GM12878 (cell line): ENCODE measurements around the gene SHOC2. TPM values are rescaled to one million over a fixed set of nuclear protein-coding genes. Genes with fewer than 3 reads are reported as not detected.
A peak's percentile ranks its signal among the peaks of the same experiment; 100 is the strongest.

Source experiments
- ATAC-seq: fragments of 200-7000 bp; cut with Tn5 transposase; 3 replicates; pipeline ENCODE4 v1.9.1; 2020; ENCODE audit warnings: mild to moderate bottlenecking, moderate library complexity
- BruUV-seq: library from RNA; stranded (reverse); fragments of 400-500 nt; replicated peaks from 2 replicates; lab custom pipeline; 2021; lab: Mats Ljungman, UMichigan
- CTCF ChIA-PET: fragments of 300-600 bp; sonication (Branson Sonifier 250); formaldehyde crosslinking; extraction: SDS; loops from one replicate; lab custom pipeline; 2021; ENCODE audit warnings: inconsistent platforms; lab: Yijun Ruan, JAX
- POLR2A ChIA-PET: fragments of 350-600 bp; formaldehyde crosslinking; extraction: SDS; loops from one replicate; lab custom pipeline; 2021; ENCODE audit warnings: inconsistent platforms; lab: Charles Lee
- RAD21 ChIA-PET: fragments of 300-600 bp; sonication (Branson Sonifier 250); formaldehyde crosslinking; loops from one replicate; lab custom pipeline; 2023; ENCODE audit warnings: antibody characterized with exemption; ENCODE audit not compliant: unreplicated experiment; lab: Charles Lee
- SMC1A ChIA-PET: fragments of 300-600 bp; sonication (Branson Sonifier 250); formaldehyde crosslinking; loops from one replicate; lab custom pipeline; 2023; ENCODE audit not compliant: unreplicated experiment, uncharacterized antibody; lab: Charles Lee
- DNase-seq: peaks from one replicate; pipeline ENCODE4 v3.0.0-alpha.2; 2011; ENCODE audit warnings: low read depth, low spot score
- FAIRE-seq: peaks from 3 replicates; lab custom pipeline; 2011; peaks lifted over from hg19 to GRCh38; lab: Jason Lieb, UNC
- H2AFZ ChIP-seq: 2 replicates; pipeline ENCODE4 v1.6.0; 2011; ENCODE audit warnings: low read depth, low read length, control low read depth; ENCODE audit not compliant: control insufficient read depth
- H3K27ac ChIP-seq: 2 replicates; pipeline ENCODE4 v1.5.1; 2011; ENCODE audit warnings: control low read depth; ENCODE audit not compliant: control insufficient read depth, insufficient read depth
- H3K27me3 ChIP-seq, 2 experiments: replicated peaks in 1 of 2; 2 replicates each; pipeline versions ENCODE4 v1.6.0 to v1.6.1; 2011; ENCODE audit warnings: low read length in 1 of 2; ENCODE audit not compliant: control insufficient read depth in 2 of 2, insufficient read depth in 2 of 2
- H3K36me3 ChIP-seq, 2 experiments: 2 replicates each; pipeline ENCODE4 v1.5.1; 2011; ENCODE audit warnings: low read length in 1 of 2; ENCODE audit not compliant: control insufficient read depth in 2 of 2, insufficient read depth in 2 of 2
- H3K4me1 ChIP-seq: 2 replicates; pipeline ENCODE4 v1.6.1; 2011; ENCODE audit warnings: mild to moderate bottlenecking, low read length, moderate library complexity, mixed read lengths; ENCODE audit not compliant: control insufficient read depth, insufficient read depth
- H3K4me2 ChIP-seq: 2 replicates; pipeline ENCODE4 v1.6.0; 2011; ENCODE audit warnings: control low read depth; ENCODE audit not compliant: control insufficient read depth, insufficient read depth
- H3K4me3 ChIP-seq: fragments of 200-600 bp; sonication (generic); 2 replicates; pipeline ENCODE4 v1.5.1; 2016
- H3K79me2 ChIP-seq: 2 replicates; pipeline ENCODE4 v1.6.0; 2011; ENCODE audit warnings: low read length; ENCODE audit not compliant: control insufficient read depth, insufficient read depth
- H3K9ac ChIP-seq: 2 replicates; pipeline ENCODE4 v1.8.0; 2011; ENCODE audit warnings: low read length, control low read depth, mixed read lengths; ENCODE audit not compliant: control insufficient read depth, insufficient read depth
- H3K9me3 ChIP-seq: replicated peaks from 3 replicates; pipeline ENCODE4 v1.5.1; 2011; ENCODE audit warnings: mild to moderate bottlenecking, low read length; ENCODE audit not compliant: control insufficient read depth, insufficient read depth
- H4K20me1 ChIP-seq: 2 replicates; pipeline ENCODE4 v1.6.0; 2011; ENCODE audit not compliant: control insufficient read depth, insufficient read depth
- CHD2 ChIP-seq: IDR thresholded peaks from 2 replicates; pipeline ENCODE4 v1.6.1; 2011; ENCODE audit warnings: low read depth, low read length, improper control_type of control experiment, borderline replicate concordance
- GABPA ChIP-seq: IDR thresholded peaks from 2 replicates; pipeline ENCODE4 v1.6.1; 2014; ENCODE audit warnings: antibody characterized with exemption, low read depth, mild to moderate bottlenecking, inconsistent platforms
- LARP7 ChIP-seq: fragments of 450-650 bp; IDR thresholded peaks from 2 replicates; pipeline ENCODE4 v1.6.1; 2017; ENCODE audit warnings: mild to moderate bottlenecking
- SP1 ChIP-seq: IDR thresholded peaks from one replicate; pipeline ENCODE4 v1.6.1; 2011; ENCODE audit warnings: low read depth, low read length
- TCF3 ChIP-seq: IDR thresholded peaks from 2 replicates; pipeline ENCODE4 v1.6.1; 2012; ENCODE audit warnings: low read depth, mild to moderate bottlenecking, low read length, borderline replicate concordance; ENCODE audit not compliant: insufficient read depth
- in situ Hi-C: fragments of 300-500 bp; cut with MboI; formaldehyde crosslinking; loops from 9 replicates; pipeline ENCODE4 v1.14.3; 2018; ENCODE audit warnings: mixed read lengths
- intact Hi-C: fragments of 100-400 bp; cut with micrococcal nuclease; formaldehyde crosslinking; loops from one replicate; pipeline ENCODE4 v1.14.2; 2022; ENCODE audit not compliant: unreplicated experiment
- polyA plus RNA-seq, 11 experiments: library from polyadenylated mRNA; depleted of rRNA in 4 of 11; unstranded in 6 of 11; stranded (reverse) in 5 of 11; fragments of >200 nt; fragmentation: Nextera tagmentation in 4 of 11; fragmentation: Illumina TruSeq in 1 of 11; extraction: Ambion mirVana in 4 of 11; extraction: Trizol in 1 of 11; gene quantifications; 1 replicate in 1 of 11; 2 replicates in 10 of 11; pipeline versions ENCODE4 v1.2.1 to v1.2.3, GENCODE V29; 2011 to 2016; ENCODE audit warnings: inconsistent platforms in 2 of 11, missing spikeins in 2 of 11, low read depth in 1 of 11
- total RNA-seq, 4 experiments: library from RNA; depleted of rRNA in 3 of 4; stranded (reverse); fragments of >200 nt in 3 of 4; fragmentation: Illumina TruSeq in 1 of 4; extraction: Trizol in 1 of 4; gene quantifications; 2 replicates each; pipeline versions ENCODE4 v1.2.1 to v1.2.3, GENCODE V29; 2013 to 2021
- TF ChIP-seq, protein P1 (sequence below): fragments of 450-650 bp; IDR thresholded peaks from 2 replicates; pipeline ENCODE4 v1.6.1; 2017; ENCODE audit warnings: mild to moderate bottlenecking, moderate library complexity
- TF ChIP-seq, protein P2 (sequence below): fragments of 450-650 bp; formaldehyde crosslinking; IDR thresholded peaks from 2 replicates; pipeline ENCODE4 v1.4.0; 2020; ENCODE audit warnings: mild to moderate bottlenecking, moderate library complexity
- TF ChIP-seq, protein P3 (sequence below): IDR thresholded peaks from 2 replicates; pipeline ENCODE4 v1.6.1; 2011; ENCODE audit warnings: borderline replicate concordance, low read depth, mild to moderate bottlenecking, moderate library complexity, mixed read lengths, low read length; ENCODE audit not compliant: insufficient read depth; ENCODE audit errors: extremely low read length
- TF ChIP-seq, protein P4 (sequence below): IDR thresholded peaks from 2 replicates; pipeline ENCODE4 v1.6.1; 2012; ENCODE audit warnings: low read depth, low read length, improper control_type of control experiment
- TF ChIP-seq, protein P5 (sequence below): fragments of 450-650 bp; IDR thresholded peaks from 2 replicates; pipeline ENCODE4 v1.6.1; 2017; ENCODE audit warnings: mild to moderate bottlenecking

The SHOC2 gene
- total and polyA plus RNA-seq, 10 of the 15 experiments (the other 5 are each of a cell fraction or from before 2014, with no cell fraction given), result 24.8 to 65.3 (median 42.6) TPM

DNA sequence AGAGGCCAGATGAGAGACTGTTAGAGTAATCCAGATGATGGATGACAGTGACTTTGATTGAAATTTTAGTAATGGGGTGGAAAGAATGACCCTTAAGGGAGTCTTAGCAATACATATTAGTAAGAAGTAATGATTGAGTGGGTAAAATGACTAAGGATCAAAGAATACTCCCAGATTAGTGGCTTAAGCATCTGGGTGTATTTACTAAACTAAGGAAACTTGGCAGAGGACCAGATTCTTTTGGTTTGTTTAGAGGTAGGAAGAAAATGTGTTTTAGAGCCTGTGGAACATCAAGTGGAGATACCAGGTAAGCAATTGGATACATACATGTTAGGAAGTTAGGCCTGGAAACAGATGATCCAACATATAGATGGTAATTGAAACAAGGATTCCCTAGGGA, 98.6 kb downstream of the SHOC2 start:
- SMC1A ChIA-PET, result interaction anchor here (1.0 to 1.5 kb wide), 4 partner anchors 8 to 124 kb away, joined by 3 to 5 read pairs (median 4); no protein-coding TSS in a partner anchor
- RAD21 ChIA-PET, result interaction anchor here (1.2 kb wide), 1 partner anchor 99 kb away, joined by 4 read pairs; the partner anchor contains the start of genes BBIP1 and SHOC2

More for the DNA sequence above, 98.6 kb downstream of the SHOC2 start:
- Histone ChIP-seq H3K79me2 (no peaks in the 10 kb centered on the region), H2AFZ (no peak overlapping the region), H3K4me1 (no peaks in the 10 kb centered on the region; the same call in 1 of the 2 replicates), H3K9me3 (no peaks in the 10 kb centered on the region), H3K4me3 (no peak overlapping the region), H3K36me3 (no peaks in the 10 kb centered on the region), H4K20me1 (no peaks in the 10 kb centered on the region), H3K9ac (no peak overlapping the region), H3K27me3 (no peaks in the 10 kb centered on the region), H3K27ac (no peak overlapping the region), H3K4me2 (no peak overlapping the region)
- ATAC-seq, result no peak
- in situ Hi-C loops (no loop called here), intact Hi-C loops (loop anchor here (10.0 kb wide), 2 partner anchors 273 to 403 kb away; no protein-coding TSS in a partner anchor)
- DNase-seq, result no peak
- TF ChIP-seq, protein P1, sequence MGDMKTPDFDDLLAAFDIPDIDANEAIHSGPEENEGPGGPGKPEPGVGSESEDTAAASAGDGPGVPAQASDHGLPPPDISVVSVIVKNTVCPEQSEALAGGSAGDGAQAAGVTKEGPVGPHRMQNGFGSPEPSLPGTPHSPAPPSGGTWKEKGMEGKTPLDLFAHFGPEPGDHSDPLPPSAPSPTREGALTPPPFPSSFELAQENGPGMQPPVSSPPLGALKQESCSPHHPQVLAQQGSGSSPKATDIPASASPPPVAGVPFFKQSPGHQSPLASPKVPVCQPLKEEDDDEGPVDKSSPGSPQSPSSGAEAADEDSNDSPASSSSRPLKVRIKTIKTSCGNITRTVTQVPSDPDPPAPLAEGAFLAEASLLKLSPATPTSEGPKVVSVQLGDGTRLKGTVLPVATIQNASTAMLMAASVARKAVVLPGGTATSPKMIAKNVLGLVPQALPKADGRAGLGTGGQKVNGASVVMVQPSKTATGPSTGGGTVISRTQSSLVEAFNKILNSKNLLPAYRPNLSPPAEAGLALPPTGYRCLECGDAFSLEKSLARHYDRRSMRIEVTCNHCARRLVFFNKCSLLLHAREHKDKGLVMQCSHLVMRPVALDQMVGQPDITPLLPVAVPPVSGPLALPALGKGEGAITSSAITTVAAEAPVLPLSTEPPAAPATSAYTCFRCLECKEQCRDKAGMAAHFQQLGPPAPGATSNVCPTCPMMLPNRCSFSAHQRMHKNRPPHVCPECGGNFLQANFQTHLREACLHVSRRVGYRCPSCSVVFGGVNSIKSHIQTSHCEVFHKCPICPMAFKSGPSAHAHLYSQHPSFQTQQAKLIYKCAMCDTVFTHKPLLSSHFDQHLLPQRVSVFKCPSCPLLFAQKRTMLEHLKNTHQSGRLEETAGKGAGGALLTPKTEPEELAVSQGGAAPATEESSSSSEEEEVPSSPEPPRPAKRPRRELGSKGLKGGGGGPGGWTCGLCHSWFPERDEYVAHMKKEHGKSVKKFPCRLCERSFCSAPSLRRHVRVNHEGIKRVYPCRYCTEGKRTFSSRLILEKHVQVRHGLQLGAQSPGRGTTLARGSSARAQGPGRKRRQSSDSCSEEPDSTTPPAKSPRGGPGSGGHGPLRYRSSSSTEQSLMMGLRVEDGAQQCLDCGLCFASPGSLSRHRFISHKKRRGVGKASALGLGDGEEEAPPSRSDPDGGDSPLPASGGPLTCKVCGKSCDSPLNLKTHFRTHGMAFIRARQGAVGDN, result no peak
- TF ChIP-seq TCF3 (no peak), GABPA (no peak), SP1 (no peak), CHD2 (no peak), LARP7 (no peak)
- TF ChIP-seq, protein P2, sequence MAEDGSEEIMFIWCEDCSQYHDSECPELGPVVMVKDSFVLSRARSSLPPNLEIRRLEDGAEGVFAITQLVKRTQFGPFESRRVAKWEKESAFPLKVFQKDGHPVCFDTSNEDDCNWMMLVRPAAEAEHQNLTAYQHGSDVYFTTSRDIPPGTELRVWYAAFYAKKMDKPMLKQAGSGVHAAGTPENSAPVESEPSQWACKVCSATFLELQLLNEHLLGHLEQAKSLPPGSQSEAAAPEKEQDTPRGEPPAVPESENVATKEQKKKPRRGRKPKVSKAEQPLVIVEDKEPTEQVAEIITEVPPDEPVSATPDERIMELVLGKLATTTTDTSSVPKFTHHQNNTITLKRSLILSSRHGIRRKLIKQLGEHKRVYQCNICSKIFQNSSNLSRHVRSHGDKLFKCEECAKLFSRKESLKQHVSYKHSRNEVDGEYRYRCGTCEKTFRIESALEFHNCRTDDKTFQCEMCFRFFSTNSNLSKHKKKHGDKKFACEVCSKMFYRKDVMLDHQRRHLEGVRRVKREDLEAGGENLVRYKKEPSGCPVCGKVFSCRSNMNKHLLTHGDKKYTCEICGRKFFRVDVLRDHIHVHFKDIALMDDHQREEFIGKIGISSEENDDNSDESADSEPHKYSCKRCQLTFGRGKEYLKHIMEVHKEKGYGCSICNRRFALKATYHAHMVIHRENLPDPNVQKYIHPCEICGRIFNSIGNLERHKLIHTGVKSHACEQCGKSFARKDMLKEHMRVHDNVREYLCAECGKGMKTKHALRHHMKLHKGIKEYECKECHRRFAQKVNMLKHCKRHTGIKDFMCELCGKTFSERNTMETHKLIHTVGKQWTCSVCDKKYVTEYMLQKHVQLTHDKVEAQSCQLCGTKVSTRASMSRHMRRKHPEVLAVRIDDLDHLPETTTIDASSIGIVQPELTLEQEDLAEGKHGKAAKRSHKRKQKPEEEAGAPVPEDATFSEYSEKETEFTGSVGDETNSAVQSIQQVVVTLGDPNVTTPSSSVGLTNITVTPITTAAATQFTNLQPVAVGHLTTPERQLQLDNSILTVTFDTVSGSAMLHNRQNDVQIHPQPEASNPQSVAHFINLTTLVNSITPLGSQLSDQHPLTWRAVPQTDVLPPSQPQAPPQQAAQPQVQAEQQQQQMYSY (CRISPR knock-in tag), result no peak
- TF ChIP-seq, protein P3, sequence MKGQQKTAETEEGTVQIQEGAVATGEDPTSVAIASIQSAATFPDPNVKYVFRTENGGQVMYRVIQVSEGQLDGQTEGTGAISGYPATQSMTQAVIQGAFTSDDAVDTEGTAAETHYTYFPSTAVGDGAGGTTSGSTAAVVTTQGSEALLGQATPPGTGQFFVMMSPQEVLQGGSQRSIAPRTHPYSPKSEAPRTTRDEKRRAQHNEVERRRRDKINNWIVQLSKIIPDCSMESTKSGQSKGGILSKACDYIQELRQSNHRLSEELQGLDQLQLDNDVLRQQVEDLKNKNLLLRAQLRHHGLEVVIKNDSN, result no peak
- TF ChIP-seq, protein P4, sequence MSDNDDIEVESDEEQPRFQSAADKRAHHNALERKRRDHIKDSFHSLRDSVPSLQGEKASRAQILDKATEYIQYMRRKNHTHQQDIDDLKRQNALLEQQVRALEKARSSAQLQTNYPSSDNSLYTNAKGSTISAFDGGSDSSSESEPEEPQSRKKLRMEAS, result no peak
- TF ChIP-seq, protein P5, sequence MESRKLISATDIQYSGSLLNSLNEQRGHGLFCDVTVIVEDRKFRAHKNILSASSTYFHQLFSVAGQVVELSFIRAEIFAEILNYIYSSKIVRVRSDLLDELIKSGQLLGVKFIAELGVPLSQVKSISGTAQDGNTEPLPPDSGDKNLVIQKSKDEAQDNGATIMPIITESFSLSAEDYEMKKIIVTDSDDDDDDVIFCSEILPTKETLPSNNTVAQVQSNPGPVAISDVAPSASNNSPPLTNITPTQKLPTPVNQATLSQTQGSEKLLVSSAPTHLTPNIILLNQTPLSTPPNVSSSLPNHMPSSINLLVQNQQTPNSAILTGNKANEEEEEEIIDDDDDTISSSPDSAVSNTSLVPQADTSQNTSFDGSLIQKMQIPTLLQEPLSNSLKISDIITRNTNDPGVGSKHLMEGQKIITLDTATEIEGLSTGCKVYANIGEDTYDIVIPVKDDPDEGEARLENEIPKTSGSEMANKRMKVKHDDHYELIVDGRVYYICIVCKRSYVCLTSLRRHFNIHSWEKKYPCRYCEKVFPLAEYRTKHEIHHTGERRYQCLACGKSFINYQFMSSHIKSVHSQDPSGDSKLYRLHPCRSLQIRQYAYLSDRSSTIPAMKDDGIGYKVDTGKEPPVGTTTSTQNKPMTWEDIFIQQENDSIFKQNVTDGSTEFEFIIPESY, result no peak
- ChIA-PET CTCF (no interaction called here), POLR2A (no interaction called here)
- TSS peak; percentile 11 for BruUV-seq
- no peak for FAIRE-seq
